Skeletal muscle cell (primary cell): ENCODE measurements around the gene CARD11.

ENCODE experiments used
- DNase-seq: peaks from one replicate; pipeline ENCODE4 v3.0.0-alpha.2; 2010; ENCODE audit warnings: low read depth
- H3K4me3 ChIP-seq: 2 replicates; pipeline ENCODE4 v1.5.1; 2011; ENCODE audit warnings: low read depth, mild to moderate bottlenecking, control low read depth, low read length, moderate library complexity

The CARD11 gene

DNA sequence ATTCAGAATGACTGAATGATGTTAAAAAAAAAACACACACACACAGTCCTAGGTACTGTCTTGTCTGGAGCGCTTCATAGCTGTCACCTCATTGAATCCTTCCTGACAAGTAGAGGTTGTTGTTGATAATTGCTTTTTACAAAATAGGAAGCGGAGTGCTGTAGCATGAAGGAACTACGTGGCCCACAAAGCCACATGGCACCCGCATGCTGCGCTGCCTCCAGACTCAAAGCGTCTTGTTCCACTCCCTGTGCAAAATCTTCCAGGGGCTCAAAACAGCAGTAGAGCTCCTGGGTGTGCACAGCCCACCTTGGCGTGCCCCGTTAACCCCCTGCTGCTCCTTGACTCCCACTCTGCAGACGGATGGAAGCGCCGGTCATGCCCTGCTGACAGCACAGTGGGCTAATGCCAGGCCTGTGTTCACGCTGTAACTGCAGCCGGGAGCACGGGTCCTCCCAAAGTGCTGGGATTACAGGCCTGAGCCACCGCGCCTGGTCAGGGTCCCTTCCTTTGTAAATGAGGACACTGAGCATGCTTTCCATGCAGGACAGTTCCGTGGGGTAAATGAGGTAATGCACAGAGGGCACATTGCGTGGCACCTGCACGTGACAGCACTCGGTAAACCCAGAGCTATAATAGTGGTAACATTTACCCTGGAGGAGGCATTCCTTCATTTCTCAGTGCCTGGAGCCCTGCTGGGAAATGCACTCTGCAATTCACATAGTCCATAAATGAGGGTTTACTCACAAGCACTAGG is 108.5 kb downstream of the CARD11 start:
- DNase-seq = no peak
- no peak overlapping the region for H3K4me3 ChIP-seq

GRCh38 chr7:2934211-2934731 is 109.4 kb downstream of the CARD11 start:
- no peak overlapping the region for H3K4me3 ChIP-seq
- DNase-seq = peak; percentile 17

- DNase-seq = no peak
- no peak overlapping the region for H3K4me3 ChIP-seq
Measured at GRCh38 chr7:2932402-2933251, 111.0 kb downstream of the CARD11 start.

GRCh38 chr7:2931034-2931415 is 112.6 kb downstream of the CARD11 start:
- DNase-seq = no peak
- H3K4me3 ChIP-seq = no peak overlapping the region

- no peak for DNase-seq
Measured at GRCh38 chr7:2930310-2931033, 113.2 kb downstream of the CARD11 start.

GRCh38 chr7:2929321-2930201 is 114.1 kb downstream of the CARD11 start:
- DNase-seq = no peak
- no peak overlapping the region for H3K4me3 ChIP-seq

More at GRCh38 chr7:2930310-2931033, 113.2 kb downstream of the CARD11 start:
- H3K4me3 ChIP-seq = no peak overlapping the region

- H3K4me3 ChIP-seq = no peak overlapping the region
- DNase-seq = no peak
Measured at GRCh38 chr7:2928613-2929311, 114.9 kb downstream of the CARD11 start.

GRCh38 chr7:2928256-2928612 is 115.4 kb downstream of the CARD11 start:
- no peak overlapping the region for H3K4me3 ChIP-seq
- no peak for DNase-seq

DNA sequence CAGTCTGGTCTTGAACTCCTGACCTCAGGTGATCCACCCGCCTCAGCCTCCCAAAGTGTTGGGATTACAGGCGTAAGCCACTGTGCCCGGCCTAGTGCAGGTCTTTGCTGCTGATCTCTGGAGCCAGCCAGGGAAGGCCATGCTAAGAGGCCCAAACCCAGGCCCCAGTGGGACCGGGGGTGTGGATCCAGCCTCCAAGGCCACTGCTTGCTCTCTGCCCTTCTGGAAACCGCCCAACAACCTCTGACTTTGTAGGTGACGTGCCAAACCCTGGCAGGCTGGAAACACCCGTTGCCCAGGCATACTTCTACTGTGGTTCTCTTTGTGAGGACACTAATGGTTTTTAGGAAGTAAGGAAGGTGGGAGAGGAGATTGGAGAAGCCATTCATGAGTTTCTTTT is 116.1 kb downstream of the CARD11 start:
- H3K4me3 ChIP-seq = no peak overlapping the region

DNA sequence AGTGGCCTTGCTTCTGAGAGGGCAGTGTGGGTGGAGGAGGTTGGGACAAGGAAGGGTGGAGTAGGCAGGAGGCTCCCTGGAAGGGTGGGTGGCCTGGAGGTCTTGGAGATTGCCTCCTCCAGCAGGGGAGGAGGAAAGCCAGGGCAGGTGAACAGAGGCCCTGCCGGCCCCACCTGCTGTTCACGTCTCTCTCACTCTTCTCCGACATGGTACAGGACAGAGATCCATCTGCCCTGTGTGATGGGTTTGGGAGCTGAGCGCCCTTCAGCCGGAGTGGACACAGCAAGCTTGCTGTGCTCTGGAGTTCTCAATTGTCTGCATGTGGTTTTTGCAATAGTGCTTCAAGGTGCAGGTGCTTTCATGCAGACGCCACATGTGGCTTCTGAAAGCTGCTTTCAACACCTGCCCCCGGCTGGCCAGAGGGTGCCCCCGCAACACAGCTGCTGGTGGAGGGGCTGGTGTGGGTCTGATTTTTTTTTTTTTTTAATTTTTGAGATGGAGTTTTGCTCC is 116.7 kb downstream of the CARD11 start:
- no peak for DNase-seq
- no peak overlapping the region for H3K4me3 ChIP-seq

More for the DNA sequence above, 116.1 kb downstream of the CARD11 start:
- DNase-seq = no peak

DNA sequence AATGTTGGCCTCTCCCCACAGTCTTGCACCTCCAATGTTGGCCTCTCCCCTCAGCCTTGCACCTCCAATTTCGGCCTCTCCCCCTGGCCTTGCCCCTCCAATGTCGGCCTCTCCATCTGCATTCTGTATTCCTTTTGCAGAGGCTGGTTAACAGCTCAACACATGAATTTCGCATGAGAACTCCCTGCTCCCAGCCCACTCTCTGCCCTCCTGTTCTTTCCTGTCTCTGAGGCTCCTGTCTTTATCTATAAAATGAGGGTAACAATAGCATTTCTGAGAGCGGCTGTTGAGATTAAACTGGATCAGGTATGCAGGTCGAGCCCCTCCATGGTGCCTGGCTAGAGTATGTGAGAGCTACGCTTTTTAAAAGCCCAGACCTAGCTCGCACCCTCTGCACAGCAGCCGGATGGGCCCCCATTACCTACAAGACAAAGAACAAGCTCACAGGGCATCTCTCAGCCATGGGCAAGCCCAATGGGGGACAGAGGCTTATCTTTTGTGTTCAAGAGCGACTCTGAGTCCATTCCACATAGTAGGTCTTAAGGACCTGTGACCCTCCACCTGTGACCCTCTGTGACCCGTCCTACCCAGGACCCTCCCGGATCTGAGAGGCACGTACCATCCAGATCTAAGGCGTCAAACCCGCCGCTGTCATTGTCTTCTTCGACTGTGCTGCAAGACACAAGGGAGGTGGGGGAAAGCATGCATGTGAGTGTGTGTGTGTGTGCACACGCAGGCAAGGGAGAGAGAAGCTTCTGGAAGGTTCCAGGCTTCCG is 117.4 kb downstream of the CARD11 start:
- DNase-seq = no peak
- no peak overlapping the region for H3K4me3 ChIP-seq

DNA sequence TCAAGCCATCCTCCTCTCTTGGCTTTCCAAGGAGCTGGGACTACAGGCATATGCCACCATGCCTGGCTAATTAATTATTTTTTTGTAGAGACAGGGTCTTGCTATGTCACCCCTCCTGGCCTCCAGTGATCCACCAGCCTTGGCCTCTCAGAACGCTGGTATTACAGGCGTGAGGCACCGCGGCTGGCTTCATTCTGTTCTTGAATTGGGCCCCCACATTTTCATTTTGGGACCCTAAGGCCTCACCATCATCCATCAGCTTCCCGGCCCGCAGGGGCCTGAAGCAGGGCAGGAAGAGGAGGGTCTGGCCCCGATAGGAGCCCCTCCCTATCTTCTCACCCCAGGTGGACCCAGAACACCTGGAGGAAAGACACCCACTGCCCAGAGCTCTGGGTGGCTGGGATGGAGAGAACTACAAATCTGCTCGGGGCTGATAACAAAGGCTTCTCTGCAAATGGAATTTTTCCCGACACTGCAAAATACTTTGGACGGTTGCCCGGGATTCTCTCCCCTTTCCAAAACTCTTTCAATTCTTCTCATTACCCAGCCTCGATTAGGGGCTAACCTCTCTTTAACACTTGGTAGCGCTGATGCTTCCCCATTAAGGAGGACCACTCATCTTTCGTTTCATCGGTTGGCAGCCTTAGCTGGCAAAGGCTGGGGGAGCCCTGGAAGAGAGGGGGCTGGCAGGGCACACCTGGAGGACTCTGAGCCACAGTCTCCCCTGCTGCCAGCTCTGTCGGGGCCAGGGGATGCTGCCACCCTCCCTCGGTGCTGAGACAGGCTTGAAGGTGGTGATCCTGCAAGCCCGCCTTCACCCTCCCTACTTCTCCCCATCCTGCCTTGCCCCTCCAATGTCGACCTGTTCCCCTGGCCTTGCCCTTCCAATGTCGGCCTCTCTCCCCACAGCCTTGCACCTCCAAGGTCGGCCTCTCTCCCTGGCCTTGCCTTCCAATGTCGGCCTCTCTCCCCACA is 118.5 kb downstream of the CARD11 start:
- DNase-seq = no peak
- H3K4me3 ChIP-seq = no peak overlapping the region

DNA sequence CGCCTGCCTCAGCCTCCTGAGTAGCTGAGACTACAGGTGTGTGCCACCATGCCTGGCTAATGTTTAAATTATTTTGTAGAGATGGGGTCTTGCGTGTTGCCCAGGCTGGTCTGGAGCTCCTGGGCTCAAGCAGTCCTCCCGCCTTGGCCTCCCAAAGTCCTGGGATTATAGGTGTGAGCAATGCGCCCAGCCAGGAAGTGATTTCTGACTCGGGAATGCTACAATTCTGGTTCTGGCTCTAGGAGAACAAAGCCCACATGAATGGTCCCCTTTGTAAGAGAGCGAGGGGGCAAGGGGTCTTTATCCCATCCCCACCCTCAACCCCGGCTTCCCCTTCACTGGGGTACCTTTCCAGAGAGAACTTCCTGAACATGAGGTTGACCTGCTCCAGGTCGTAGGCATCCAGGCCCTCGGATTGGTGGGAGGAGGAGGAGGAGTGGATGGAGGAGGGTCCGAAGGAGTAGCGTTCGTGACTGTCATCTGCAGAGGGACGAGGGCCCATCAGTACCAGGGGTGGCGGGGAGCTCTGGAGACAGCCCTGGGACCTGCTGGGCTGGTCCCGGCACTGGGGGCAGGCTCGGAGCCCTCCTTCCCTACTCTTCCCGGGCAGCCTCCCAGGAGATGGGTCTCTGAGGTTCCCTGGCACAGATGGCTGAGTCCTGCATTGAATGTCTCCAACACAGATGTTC is 119.6 kb downstream of the CARD11 start:
- H3K4me3 ChIP-seq = no peak overlapping the region
- DNase-seq = no peak

GRCh38 chr7:2923291-2923781 is 120.3 kb downstream of the CARD11 start:
- no peak for DNase-seq
- H3K4me3 ChIP-seq = no peak overlapping the region

DNA sequence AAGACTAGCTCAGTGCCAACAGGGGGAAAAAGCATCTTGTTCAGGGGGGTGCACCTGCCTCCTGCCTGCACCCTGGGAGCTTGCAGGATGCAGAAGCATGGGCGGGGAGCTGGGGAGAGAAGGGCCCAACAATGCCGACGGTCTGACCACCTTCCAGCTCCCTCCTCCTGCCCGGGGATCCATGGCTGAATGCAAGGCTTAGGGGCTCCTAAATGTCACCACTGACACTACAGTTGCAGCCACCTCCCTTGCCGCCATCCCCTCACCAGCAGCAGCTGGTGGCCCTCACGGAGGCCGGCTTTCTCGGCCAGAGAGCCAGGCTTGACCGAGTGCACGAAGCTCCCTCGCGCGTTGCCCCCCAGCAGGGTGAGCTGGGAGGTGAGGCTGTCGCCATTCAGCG is 120.8 kb downstream of the CARD11 start:
- no peak for DNase-seq
- H3K4me3 ChIP-seq = no peak overlapping the region

- DNase-seq = no peak
- no peak overlapping the region for H3K4me3 ChIP-seq
Measured at GRCh38 chr7:2922348-2922691, 121.3 kb downstream of the CARD11 start.
